Panc1 (cell line): ENCODE results near the gene MLST8. TPM values are rescaled to one million over a fixed set of nuclear protein-coding genes. Genes with fewer than 3 reads are reported as not detected.

Source experiments
- ATAC-seq: fragments of 200-7000 bp; cut with Tn5 transposase; 2 replicates; pipeline ENCODE4 v1.9.1; 2020; ENCODE audit warnings: mild to moderate bottlenecking, moderate library complexity
- BruUV-seq: library from RNA; stranded (reverse); fragments of 400-500 nt; replicated peaks from 2 replicates; lab custom pipeline; 2021; lab: Mats Ljungman, UMichigan
- CTCF ChIA-PET: fragments of 300-600 bp; sonication (Branson Sonifier 250); formaldehyde crosslinking; loops from one replicate; lab custom pipeline; 2022; ENCODE audit warnings: antibody characterized with exemption; lab: Charles Lee
- POLR2A ChIA-PET: fragments of 300-600 bp; sonication (Branson Sonifier 250); formaldehyde crosslinking; loops from one replicate; lab custom pipeline; 2022; ENCODE audit warnings: antibody characterized with exemption; lab: Charles Lee
- DNase-seq: peaks from one replicate; pipeline ENCODE4 v3.0.0-alpha.2; 2010; ENCODE audit warnings: low read depth, low spot score
- H3K27ac ChIP-seq: 2 replicates; pipeline ENCODE4 v1.5.1; 2011; ENCODE audit warnings: mild to moderate bottlenecking, low read length, inconsistent platforms
- H3K27me3 ChIP-seq: fragments of 200-500 bp; sonication (Bioruptor generic); 2 replicates; pipeline ENCODE4 v1.6.0; 2014; ENCODE audit warnings: low read length, inconsistent platforms; ENCODE audit not compliant: control insufficient read depth, insufficient read depth
- H3K36me3 ChIP-seq: fragments of 200-500 bp; sonication (Bioruptor generic); 2 replicates; pipeline ENCODE4 v1.5.1; 2014; ENCODE audit warnings: inconsistent platforms, mild to moderate bottlenecking, low read length, moderate library complexity; ENCODE audit not compliant: control insufficient read depth, insufficient read depth
- H3K4me1 ChIP-seq: 2 replicates; pipeline ENCODE4 v1.5.1; 2011; ENCODE audit warnings: inconsistent platforms, mild to moderate bottlenecking, low read length, moderate library complexity; ENCODE audit not compliant: control insufficient read depth, insufficient read depth
- H3K4me3 ChIP-seq, 2 experiments: 2 replicates each; pipeline ENCODE4 v1.5.1; 2011 to 2012; ENCODE audit warnings: low read depth in 2 of 2, low read length in 2 of 2, mild to moderate bottlenecking in 2 of 2, inconsistent platforms in 1 of 2, moderate library complexity in 1 of 2
- H3K9me3 ChIP-seq: fragments of 200-500 bp; sonication (Bioruptor generic); 2 replicates; pipeline ENCODE4 v1.5.1; 2014; ENCODE audit warnings: low read depth, mild to moderate bottlenecking, inconsistent platforms, low read length, moderate library complexity; ENCODE audit not compliant: control insufficient read depth, insufficient read depth
- POLR2AphosphoS5 ChIP-seq: IDR thresholded peaks from 2 replicates; pipeline ENCODE4 v1.6.1; 2012; ENCODE audit warnings: mild to moderate bottlenecking, low read depth, low read length, moderate library complexity
- SIN3A ChIP-seq: IDR thresholded peaks from 2 replicates; pipeline ENCODE4 v1.6.1; 2012; ENCODE audit warnings: low read depth, mild to moderate bottlenecking, low read length, moderate library complexity, borderline replicate concordance; ENCODE audit not compliant: insufficient read depth
- TCF7L2 ChIP-seq: IDR thresholded peaks from 2 replicates; pipeline ENCODE4 v1.6.1; 2011; ENCODE audit warnings: mild to moderate bottlenecking, low read depth, low read length, inconsistent platforms
- in situ Hi-C: cut with HindIII; loops from 2 replicates; pipeline ENCODE4 v1.10.0; 2016; ENCODE audit warnings: low sequenced_read_pairs, low pct_unique_long_range_greater_than_20kb
- intact Hi-C: fragments of 100-400 bp; cut with micrococcal nuclease; formaldehyde crosslinking; loops from one replicate; pipeline ENCODE4 v1.10.0; 2022; ENCODE audit not compliant: unreplicated experiment
- total RNA-seq: library from RNA; stranded (reverse); gene quantifications from one replicate; pipeline ENCODE4 v1.2.1, GENCODE V29; 2021; ENCODE audit not compliant: unreplicated experiment
- TF ChIP-seq, protein P1 (sequence below), 2 experiments: IDR thresholded peaks; 2 replicates each; pipeline ENCODE4 v1.6.1; 2011 to 2012; ENCODE audit warnings: low read depth in 2 of 2, control low read depth in 1 of 2, low read length in 1 of 2, mild to moderate bottlenecking in 1 of 2, moderate library complexity in 1 of 2; ENCODE audit not compliant: insufficient read depth in 1 of 2
- TF ChIP-seq, protein P2 (sequence below): fragments of 450-650 bp; IDR thresholded peaks from 2 replicates; pipeline ENCODE4 v1.5.1; 2017; ENCODE audit warnings: mild to moderate bottlenecking

Gene MLST8
- total RNA-seq, 1 experiment from 2014 or later: 91.1 TPM

DNA sequence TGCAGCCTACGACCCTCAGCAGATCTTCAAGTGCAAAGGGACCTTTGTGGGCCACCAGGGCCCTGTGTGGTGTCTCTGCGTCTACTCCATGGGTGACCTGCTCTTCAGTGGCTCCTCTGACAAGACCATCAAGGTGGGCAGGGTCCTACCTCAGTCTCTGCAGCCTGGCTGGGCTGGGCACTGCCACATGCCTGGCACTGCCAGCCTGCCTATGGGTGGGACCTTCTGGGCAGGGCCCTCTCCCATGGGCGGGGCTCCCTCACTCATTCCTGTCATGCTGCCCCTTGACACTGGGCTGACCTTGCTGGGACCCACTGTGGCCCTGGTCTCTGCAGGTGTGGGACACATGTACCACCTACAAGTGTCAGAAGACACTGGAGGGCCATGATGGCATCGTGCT, 31.3 kb upstream of the MLST8 start:
- Histone ChIP-seq H3K4me3 (no peak overlapping the region), H3K9me3 (no peaks in the 10 kb centered on the region), H3K4me1 (no peaks in the 10 kb centered on the region), H3K27me3 (no peaks in the 10 kb centered on the region), H3K36me3 (no peaks in the 10 kb centered on the region), H3K27ac (no peak overlapping the region)
- TF ChIP-seq, protein P1, sequence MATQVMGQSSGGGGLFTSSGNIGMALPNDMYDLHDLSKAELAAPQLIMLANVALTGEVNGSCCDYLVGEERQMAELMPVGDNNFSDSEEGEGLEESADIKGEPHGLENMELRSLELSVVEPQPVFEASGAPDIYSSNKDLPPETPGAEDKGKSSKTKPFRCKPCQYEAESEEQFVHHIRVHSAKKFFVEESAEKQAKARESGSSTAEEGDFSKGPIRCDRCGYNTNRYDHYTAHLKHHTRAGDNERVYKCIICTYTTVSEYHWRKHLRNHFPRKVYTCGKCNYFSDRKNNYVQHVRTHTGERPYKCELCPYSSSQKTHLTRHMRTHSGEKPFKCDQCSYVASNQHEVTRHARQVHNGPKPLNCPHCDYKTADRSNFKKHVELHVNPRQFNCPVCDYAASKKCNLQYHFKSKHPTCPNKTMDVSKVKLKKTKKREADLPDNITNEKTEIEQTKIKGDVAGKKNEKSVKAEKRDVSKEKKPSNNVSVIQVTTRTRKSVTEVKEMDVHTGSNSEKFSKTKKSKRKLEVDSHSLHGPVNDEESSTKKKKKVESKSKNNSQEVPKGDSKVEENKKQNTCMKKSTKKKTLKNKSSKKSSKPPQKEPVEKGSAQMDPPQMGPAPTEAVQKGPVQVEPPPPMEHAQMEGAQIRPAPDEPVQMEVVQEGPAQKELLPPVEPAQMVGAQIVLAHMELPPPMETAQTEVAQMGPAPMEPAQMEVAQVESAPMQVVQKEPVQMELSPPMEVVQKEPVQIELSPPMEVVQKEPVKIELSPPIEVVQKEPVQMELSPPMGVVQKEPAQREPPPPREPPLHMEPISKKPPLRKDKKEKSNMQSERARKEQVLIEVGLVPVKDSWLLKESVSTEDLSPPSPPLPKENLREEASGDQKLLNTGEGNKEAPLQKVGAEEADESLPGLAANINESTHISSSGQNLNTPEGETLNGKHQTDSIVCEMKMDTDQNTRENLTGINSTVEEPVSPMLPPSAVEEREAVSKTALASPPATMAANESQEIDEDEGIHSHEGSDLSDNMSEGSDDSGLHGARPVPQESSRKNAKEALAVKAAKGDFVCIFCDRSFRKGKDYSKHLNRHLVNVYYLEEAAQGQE (IDR thresholded peaks at IDR 0.05; ENCODE audit: insufficient read depth in 1 of 2, low read depth in 2 of 2, low read length in 1 of 2): no peak
- no peak for TF ChIP-seq POLR2AphosphoS5
- TF ChIP-seq SIN3A: no peak
- TF ChIP-seq, protein P2, sequence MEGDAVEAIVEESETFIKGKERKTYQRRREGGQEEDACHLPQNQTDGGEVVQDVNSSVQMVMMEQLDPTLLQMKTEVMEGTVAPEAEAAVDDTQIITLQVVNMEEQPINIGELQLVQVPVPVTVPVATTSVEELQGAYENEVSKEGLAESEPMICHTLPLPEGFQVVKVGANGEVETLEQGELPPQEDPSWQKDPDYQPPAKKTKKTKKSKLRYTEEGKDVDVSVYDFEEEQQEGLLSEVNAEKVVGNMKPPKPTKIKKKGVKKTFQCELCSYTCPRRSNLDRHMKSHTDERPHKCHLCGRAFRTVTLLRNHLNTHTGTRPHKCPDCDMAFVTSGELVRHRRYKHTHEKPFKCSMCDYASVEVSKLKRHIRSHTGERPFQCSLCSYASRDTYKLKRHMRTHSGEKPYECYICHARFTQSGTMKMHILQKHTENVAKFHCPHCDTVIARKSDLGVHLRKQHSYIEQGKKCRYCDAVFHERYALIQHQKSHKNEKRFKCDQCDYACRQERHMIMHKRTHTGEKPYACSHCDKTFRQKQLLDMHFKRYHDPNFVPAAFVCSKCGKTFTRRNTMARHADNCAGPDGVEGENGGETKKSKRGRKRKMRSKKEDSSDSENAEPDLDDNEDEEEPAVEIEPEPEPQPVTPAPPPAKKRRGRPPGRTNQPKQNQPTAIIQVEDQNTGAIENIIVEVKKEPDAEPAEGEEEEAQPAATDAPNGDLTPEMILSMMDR: no peak
- intact Hi-C loops (no loop called here), in situ Hi-C loops (no loop called here)
- ChIA-PET CTCF (no interaction called here), POLR2A (interaction anchor here (0.6 kb wide), 1 partner anchor 42 kb away, joined by 4 read pairs; no protein-coding TSS in a partner anchor)
- ATAC-seq (no peak), DNase-seq (no peak)
- no TSS peak for BruUV-seq

DNA sequence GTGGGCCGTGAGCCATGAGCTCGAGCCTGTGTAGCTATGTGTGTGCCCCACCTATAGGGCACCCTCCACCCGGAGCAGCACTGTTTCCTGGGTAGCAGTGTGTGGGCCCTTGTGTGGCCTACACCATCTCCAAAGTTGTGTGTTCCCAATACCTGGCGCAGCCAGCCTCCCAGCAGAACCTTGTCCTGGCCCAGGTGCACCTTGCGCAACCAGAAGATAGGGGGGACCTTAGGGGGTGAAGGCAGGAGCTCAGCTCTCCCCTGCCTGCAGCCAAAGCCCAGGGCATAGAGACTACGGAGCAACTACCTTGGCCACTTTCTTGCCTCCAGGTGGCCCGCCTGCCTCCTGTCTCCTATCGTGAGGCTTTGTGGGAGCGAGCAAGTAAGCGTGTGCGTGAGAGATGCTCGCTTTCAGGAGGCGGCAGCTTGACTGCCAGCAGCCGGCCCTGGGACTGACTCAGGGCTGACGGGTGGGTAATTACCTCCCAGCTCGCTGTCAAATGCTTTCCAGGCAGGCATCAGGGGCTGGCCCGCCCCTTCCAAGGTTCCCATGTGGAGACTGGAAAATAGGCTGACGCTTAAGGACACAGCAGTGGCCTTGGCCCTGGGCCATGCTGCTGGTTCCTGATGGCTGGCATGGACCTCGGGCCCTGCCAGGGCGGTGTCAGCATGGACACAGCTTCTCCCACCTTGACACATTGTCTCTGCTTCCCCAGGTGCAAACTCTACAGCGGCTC, 30.7 kb upstream of the MLST8 start:
- Histone ChIP-seq H3K36me3 (no peaks in the 10 kb centered on the region), H3K4me3 (no peak overlapping the region), H3K27me3 (no peaks in the 10 kb centered on the region), H3K9me3 (no peaks in the 10 kb centered on the region), H3K4me1 (no peaks in the 10 kb centered on the region), H3K27ac (no peak overlapping the region)
- POLR2A ChIA-PET: no interaction called here
- intact Hi-C loops: no loop called here
- DNase-seq (no peak), ATAC-seq (no peak)
- in situ Hi-C loops: no loop called here
- no TSS peak for BruUV-seq
- TF ChIP-seq TCF7L2 (no peak), POLR2AphosphoS5 (no peak), SIN3A (no peak)
- TF ChIP-seq, protein P2: no peak
- CTCF ChIA-PET: no interaction called here
